ENCODE data around the gene AUTS2. TPM values are rescaled to one million over a fixed set of nuclear protein-coding genes. Genes with fewer than 3 reads are reported as not detected.

Gene AUTS2
- total and polyA plus RNA-seq, 10 of the 15 experiments (the other 5 are each of a cell fraction or from before 2014, with no cell fraction given), result 6.4 to 55.6 (median 21.6) TPM

DNA sequence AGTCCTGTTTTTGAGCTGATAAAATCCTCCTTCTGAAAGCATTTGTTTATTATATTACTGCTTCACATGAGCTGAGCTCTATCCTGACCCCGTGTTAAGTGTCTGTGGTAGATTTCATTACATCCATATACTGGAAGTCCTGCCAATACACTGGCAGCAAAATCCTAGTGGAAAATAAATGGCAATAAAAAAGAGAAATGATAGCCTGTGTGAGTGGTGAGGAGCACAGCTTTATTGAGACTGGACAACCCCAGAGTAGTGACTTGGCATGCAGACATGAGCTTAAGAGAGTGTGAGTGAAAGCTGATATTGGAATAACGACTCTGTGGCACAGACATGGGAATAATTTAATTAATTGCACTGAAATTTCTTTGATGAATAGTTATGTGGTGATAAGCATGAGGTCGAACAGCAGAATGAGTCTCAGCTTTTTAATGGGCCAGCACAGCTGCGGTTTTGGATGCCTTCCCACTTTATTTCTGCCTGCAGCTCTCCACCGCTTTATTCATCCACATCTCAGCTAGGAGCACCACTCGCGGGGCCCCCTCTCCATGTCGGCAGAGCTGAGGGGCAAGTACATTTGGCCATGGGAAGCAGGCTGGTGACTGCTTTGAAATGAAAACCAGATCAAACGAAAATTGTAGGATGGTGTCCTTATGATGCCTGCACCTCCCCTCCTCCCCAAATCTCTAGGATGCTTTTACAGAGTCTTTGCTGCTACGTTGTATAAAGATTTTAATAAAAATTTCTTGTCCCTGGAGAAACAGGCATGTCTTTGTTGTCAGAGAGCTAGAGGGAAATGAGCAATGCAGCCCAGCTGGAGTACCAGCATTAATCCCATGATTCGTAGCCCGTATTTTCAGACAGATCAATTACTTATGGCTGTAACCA, 494.3 kb downstream of the AUTS2 start:
- SMC1A ChIA-PET (ENCODE audit: uncharacterized antibody, unreplicated experiment), result interaction anchor here (0.6 to 2.4 kb wide), 6 partner anchors 10 to 919 kb away, joined by 3 to 7 read pairs (median 3); no protein-coding TSS in a partner anchor
- Histone ChIP-seq H3K9ac (ENCODE audit: control insufficient read depth, insufficient read depth, low read length) (no peak overlapping the region), H3K27me3 (replicated peaks in 1 of 2; ENCODE audit: control insufficient read depth in 2 of 2, insufficient read depth in 2 of 2, low read length in 1 of 2) (no peaks in the 10 kb centered on the region), H3K27ac (ENCODE audit: control insufficient read depth, insufficient read depth) (no peak overlapping the region), H3K4me1 (ENCODE audit: control insufficient read depth, insufficient read depth, low read length) (no peaks in the 10 kb centered on the region), H2AFZ (ENCODE audit: control insufficient read depth, low read depth, low read length) (no peak overlapping the region), H3K4me3 (no peak overlapping the region), H3K36me3 (ENCODE audit: control insufficient read depth in 2 of 2, insufficient read depth in 2 of 2, low read length in 1 of 2) (no peaks in the 10 kb centered on the region; a peak in 1 of 4 replicates), H3K9me3 (replicated peaks; ENCODE audit: control insufficient read depth, insufficient read depth, low read length) (no peaks in the 10 kb centered on the region), H4K20me1 (ENCODE audit: control insufficient read depth, insufficient read depth) (no peaks in the 10 kb centered on the region), H3K79me2 (ENCODE audit: control insufficient read depth, insufficient read depth, low read length) (no peaks in the 10 kb centered on the region), H3K4me2 (ENCODE audit: control insufficient read depth, insufficient read depth) (no peak overlapping the region)
- no peak for TF ChIP-seq EED (IDR thresholded peaks at IDR 0.05; ENCODE audit: low read depth)
- no peak for TF ChIP-seq MEF2A (IDR thresholded peaks at IDR 0.05; ENCODE audit: insufficient read depth, low read depth, low read length)
- TF ChIP-seq, protein P1, sequence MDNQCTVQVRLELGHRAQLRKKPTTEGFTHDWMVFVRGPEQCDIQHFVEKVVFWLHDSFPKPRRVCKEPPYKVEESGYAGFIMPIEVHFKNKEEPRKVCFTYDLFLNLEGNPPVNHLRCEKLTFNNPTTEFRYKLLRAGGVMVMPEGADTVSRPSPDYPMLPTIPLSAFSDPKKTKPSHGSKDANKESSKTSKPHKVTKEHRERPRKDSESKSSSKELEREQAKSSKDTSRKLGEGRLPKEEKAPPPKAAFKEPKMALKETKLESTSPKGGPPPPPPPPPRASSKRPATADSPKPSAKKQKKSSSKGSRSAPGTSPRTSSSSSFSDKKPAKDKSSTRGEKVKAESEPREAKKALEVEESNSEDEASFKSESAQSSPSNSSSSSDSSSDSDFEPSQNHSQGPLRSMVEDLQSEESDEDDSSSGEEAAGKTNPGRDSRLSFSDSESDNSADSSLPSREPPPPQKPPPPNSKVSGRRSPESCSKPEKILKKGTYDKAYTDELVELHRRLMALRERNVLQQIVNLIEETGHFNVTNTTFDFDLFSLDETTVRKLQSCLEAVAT (IDR thresholded peaks at IDR 0.05), result no peak
- TF ChIP-seq SMC3 (IDR thresholded peaks at IDR 0.05; ENCODE audit: borderline replicate concordance, low read length), result no peak
- TF ChIP-seq ASH2L (IDR thresholded peaks at IDR 0.05; ENCODE audit: borderline replicate concordance, low read depth), result no peak
- no peak for TF ChIP-seq SUPT20H (IDR thresholded peaks at IDR 0.05; ENCODE audit: borderline replicate concordance, control insufficient read depth, low read depth, low read length)
- CTCF ChIA-PET, result interaction anchor here (1.0 to 1.4 kb wide), 4 partner anchors 12 to 39 kb away, joined by 3 read pairs; no protein-coding TSS in a partner anchor
- intact Hi-C loops (cut with micrococcal nuclease; ENCODE audit: unreplicated experiment) (no loop called here), in situ Hi-C loops (cut with MboI) (no loop called here)
- FAIRE-seq, result no peak
- no TSS peak for BruUV-seq (replicated peaks)
- DNase-seq (ENCODE audit: low read depth, low spot score), result no peak
- no peak for ATAC-seq
- POLR2A ChIA-PET, result no interaction called here
- 49% methylated on average over 12 of the region's 12 CpGs for WGBS (ENCODE audit: insufficient coverage, insufficient replicate concordance, low lambda C conversion rate, missing lambda C conversion rate)
- RAD21 ChIA-PET (ENCODE audit: unreplicated experiment), result no interaction called here

Measured in GM12878 (cell line).